Naive thymus-derived CD8-positive, alpha-beta T cell (primary cell): ENCODE measurements around the gene ADORA2A. TPM values are rescaled to one million over a fixed set of nuclear protein-coding genes. Genes with fewer than 3 reads are reported as not detected.

ENCODE experiments used
- ATAC-seq, 2 donors: fragments of 150-1000 bp; cut with Tn5 transposase in 1 of 2; sonication (Bioruptor Pico), chemical (Tn5 transposase) in 1 of 2; 1 replicate in 1 of 2; 2 replicates in 1 of 2; pipeline ENCODE4 v1.10.0; 2021; ENCODE audit warnings: mild to moderate bottlenecking in 2 of 2, moderate library complexity in 2 of 2
- POLR2A ChIA-PET: fragments of 350-600 bp; sonication (Branson Sonifier 250); formaldehyde crosslinking; loops from one replicate; lab custom pipeline; 2021; ENCODE audit warnings: antibody characterized with exemption; lab: Charles Lee
- DNase-seq, 10 donors: peaks; one replicate each; pipeline versions ENCODE4 v3.0.0 to v3.0.0-alpha.2; 2020 to 2022
- H3K27ac Mint-ChIP-seq, 10 donors: one replicate each; pipeline ENCODE4 v1.8.0; 2020 to 2022; ENCODE audit warnings: mild to moderate bottlenecking in 10 of 10, mixed read lengths in 10 of 10, moderate library complexity in 4 of 10, inconsistent platforms in 1 of 10
- H3K27me3 Mint-ChIP-seq, 5 donors: one replicate each; pipeline ENCODE4 v1.8.0; 2021 to 2022; ENCODE audit warnings: mixed read lengths in 5 of 5
- H3K36me3 Mint-ChIP-seq, 3 donors: one replicate each; pipeline ENCODE4 v1.8.0; 2020 to 2022; ENCODE audit warnings: mixed read lengths in 3 of 3, mild to moderate bottlenecking in 2 of 3, inconsistent platforms in 1 of 3
- H3K4me1 Mint-ChIP-seq, 4 donors: one replicate each; pipeline ENCODE4 v1.8.0; 2021 to 2022; ENCODE audit warnings: mixed read lengths in 4 of 4
- H3K4me3 Mint-ChIP-seq, 10 donors: one replicate each; pipeline ENCODE4 v1.8.0; 2020 to 2022; ENCODE audit warnings: mild to moderate bottlenecking in 10 of 10, mixed read lengths in 10 of 10, moderate library complexity in 6 of 10, inconsistent platforms in 1 of 10
- H3K9me3 Mint-ChIP-seq, 9 donors: one replicate each; pipeline ENCODE4 v1.8.0; 2020 to 2022; ENCODE audit warnings: mixed read lengths in 9 of 9, mild to moderate bottlenecking in 3 of 9, inconsistent platforms in 1 of 9, moderate library complexity in 1 of 9
- polyA plus RNA-seq, 3 donors: library from polyadenylated mRNA; unstranded; fragments of 300-500 nt; fragmentation: Illumina TruSeq; gene quantifications; one replicate each; pipeline ENCODE4 v1.2.3, GENCODE V29; 2021
- total RNA-seq, 8 experiments: library from RNA in 2 of 8; stranded (reverse) in 2 of 8; gene quantifications; one replicate each; pipeline ENCODE4 v1.2.3 and lab custom pipeline; 2021 to 2026

ADORA2A gene
- total and polyA plus RNA-seq, 5 experiments from 2014 or later: 29.2 to 105 (median 58.7) TPM

DNA sequence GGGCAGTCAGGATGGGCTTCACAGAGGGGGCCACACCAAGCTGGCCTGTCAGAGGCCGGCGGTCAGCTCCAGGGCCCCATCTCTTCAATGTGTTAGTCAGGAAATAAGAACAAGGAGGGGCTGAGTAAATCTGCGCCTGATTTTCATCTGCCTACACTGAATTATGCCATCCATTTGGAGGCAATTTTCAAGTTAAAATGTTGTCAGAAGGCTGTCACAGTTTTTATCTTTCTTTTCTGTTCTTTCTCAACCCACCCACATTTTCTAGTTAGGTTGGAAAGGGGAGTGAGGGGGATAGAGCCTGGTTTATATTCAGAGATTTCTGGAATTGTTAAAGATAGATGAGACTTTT lies 18.8 kb downstream of the ADORA2A start:
- H3K27ac Mint-ChIP-seq: peak overlapping the region in 7 of 10 donors; percentile 32 to 90 (median 49)
- H3K27me3 Mint-ChIP-seq: no peaks in the 10 kb centered on the region
- H3K4me1 Mint-ChIP-seq: peaks cover 22 to 65% (median 60%) of the 10 kb centered on the region in 4 donors
- H3K9me3 Mint-ChIP-seq: no peaks in the 10 kb centered on the region
- peaks cover 0 to 27% (median 8%) of the 10 kb centered on the region in 3 donors for H3K36me3 Mint-ChIP-seq
- DNase-seq (no peak), ATAC-seq (no peak)
- no peak overlapping the region for H3K4me3 Mint-ChIP-seq
- POLR2A ChIA-PET: no interaction called here

- DNase-seq (no peak), ATAC-seq (no peak)
- POLR2A ChIA-PET: no interaction called here
- Mint-ChIP-seq H3K9me3 (peaks cover 0 to 2% (median 0%) of the 10 kb centered on the region in 9 donors), H3K4me3 (no peak overlapping the region), H3K36me3 (peaks cover 0 to 2% (median 0%) of the 10 kb centered on the region in 3 donors), H3K27ac (peak overlapping the region in 3 of 10 donors; percentile 35 to 79 (median 65)), H3K27me3 (no peaks in the 10 kb centered on the region), H3K4me1 (peaks cover 15 to 31% (median 30%) of the 10 kb centered on the region in 4 donors)
Observed at GRCh38 chr22:24450610-24451009, 23.2 kb downstream of the ADORA2A start.

GRCh38 chr22:24451162-24451561 lies 23.8 kb downstream of the ADORA2A start:
- Mint-ChIP-seq H3K9me3 (peaks cover 0 to 2% (median 0%) of the 10 kb centered on the region in 9 donors), H3K27me3 (no peaks in the 10 kb centered on the region)
- POLR2A ChIA-PET: no interaction called here

DNA sequence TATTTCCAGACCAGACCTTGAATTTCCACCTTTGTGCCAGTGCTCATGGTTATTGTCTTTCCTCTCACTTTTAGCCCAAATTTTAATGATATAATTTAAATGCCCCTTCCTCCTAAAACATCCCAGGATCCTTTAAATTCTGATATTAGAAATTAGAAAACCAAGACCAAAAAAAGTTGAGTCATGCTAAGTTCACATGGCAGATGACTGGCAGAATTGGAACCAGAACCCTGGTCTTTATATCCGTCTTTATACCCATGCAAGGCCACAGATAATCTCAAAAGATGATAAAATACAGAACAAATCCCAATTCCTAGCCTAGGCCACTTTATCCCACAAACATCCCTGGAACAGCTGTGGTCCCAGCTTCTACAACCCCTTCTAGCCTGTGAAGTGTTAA lies 26.5 kb downstream of the ADORA2A start:
- Mint-ChIP-seq H3K4me1 (peaks cover 14 to 23% (median 17%) of the 10 kb centered on the region in 4 donors), H3K4me3 (no peak overlapping the region), H3K27ac (peak overlapping the region in 1 of 10 donors; percentile 13), H3K9me3 (peaks cover 0 to 2% (median 0%) of the 10 kb centered on the region in 9 donors), H3K27me3 (no peaks in the 10 kb centered on the region), H3K36me3 (peaks cover 0 to 2% (median 0%) of the 10 kb centered on the region in 3 donors)
- POLR2A ChIA-PET: no interaction called here
- ATAC-seq (no peak), DNase-seq (no peak)

More at GRCh38 chr22:24451162-24451561, 23.8 kb downstream of the ADORA2A start:
- H3K27ac Mint-ChIP-seq: no peak overlapping the region
- ATAC-seq (no peak), DNase-seq (no peak)
- H3K4me3 Mint-ChIP-seq: no peak overlapping the region
- peaks cover 17 to 29% (median 28%) of the 10 kb centered on the region in 4 donors for H3K4me1 Mint-ChIP-seq
- peaks cover 0 to 2% (median 0%) of the 10 kb centered on the region in 3 donors for H3K36me3 Mint-ChIP-seq

GRCh38 chr22:24455039-24455438 lies 27.6 kb downstream of the ADORA2A start:
- Mint-ChIP-seq H3K9me3 (peaks cover 0 to 2% (median 0%) of the 10 kb centered on the region in 9 donors), H3K4me3 (no peak overlapping the region), H3K4me1 (peaks cover 8 to 14% (median 11%) of the 10 kb centered on the region in 4 donors), H3K27ac (no peak overlapping the region), H3K27me3 (no peaks in the 10 kb centered on the region), H3K36me3 (peaks cover 0 to 2% (median 0%) of the 10 kb centered on the region in 3 donors)
- POLR2A ChIA-PET: no interaction called here
- DNase-seq: no peak
- no peak for ATAC-seq

- H3K9me3 Mint-ChIP-seq: peaks cover 0 to 2% (median 0%) of the 10 kb centered on the region in 9 donors
- ATAC-seq (no peak), DNase-seq (no peak)
- peaks cover 0 to 2% (median 0%) of the 10 kb centered on the region in 3 donors for H3K36me3 Mint-ChIP-seq
- H3K4me1 Mint-ChIP-seq: peaks cover 2 to 7% (median 5%) of the 10 kb centered on the region in 4 donors
- peak overlapping the region in 3 of 10 donors; percentile 10 to 42 (median 15) for H3K27ac Mint-ChIP-seq
- POLR2A ChIA-PET: no interaction called here
- no peak overlapping the region for H3K4me3 Mint-ChIP-seq
- H3K27me3 Mint-ChIP-seq: no peaks in the 10 kb centered on the region
Observed at GRCh38 chr22:24455751-24456426, 28.5 kb downstream of the ADORA2A start.

GRCh38 chr22:24457894-24458420 lies 30.6 kb downstream of the ADORA2A start:
- ATAC-seq (no peak), DNase-seq (no peak)
- Mint-ChIP-seq H3K27me3 (no peaks in the 10 kb centered on the region), H3K4me3 (no peak overlapping the region), H3K27ac (no peak overlapping the region), H3K4me1 (peaks cover 0 to 7% (median 3%) of the 10 kb centered on the region in 4 donors), H3K36me3 (peaks cover 0 to 2% (median 0%) of the 10 kb centered on the region in 3 donors), H3K9me3 (peaks cover 0 to under 1% (median 0%) of the 10 kb centered on the region in 9 donors)
- POLR2A ChIA-PET: interaction anchor here (0.6 kb wide), 1 partner anchor 60 kb away, joined by 4 read pairs; no protein-coding TSS in a partner anchor

GRCh38 chr22:24459911-24460310 lies 32.5 kb downstream of the ADORA2A start:
- Mint-ChIP-seq H3K27ac (peak overlapping the region in 2 of 10 donors; percentile 57 to 71), H3K4me1 (peaks cover 0 to 12% (median 3%) of the 10 kb centered on the region in 4 donors), H3K27me3 (no peaks in the 10 kb centered on the region), H3K36me3 (peaks cover 0 to 2% (median 0%) of the 10 kb centered on the region in 3 donors), H3K9me3 (peaks cover 0 to 2% (median 0%) of the 10 kb centered on the region in 9 donors), H3K4me3 (no peak overlapping the region)
- DNase-seq (no peak), ATAC-seq (no peak)
- POLR2A ChIA-PET: interaction anchor here (2.2 kb wide), 1 partner anchor 32 kb away, joined by 6 read pairs; no protein-coding TSS in a partner anchor

DNA sequence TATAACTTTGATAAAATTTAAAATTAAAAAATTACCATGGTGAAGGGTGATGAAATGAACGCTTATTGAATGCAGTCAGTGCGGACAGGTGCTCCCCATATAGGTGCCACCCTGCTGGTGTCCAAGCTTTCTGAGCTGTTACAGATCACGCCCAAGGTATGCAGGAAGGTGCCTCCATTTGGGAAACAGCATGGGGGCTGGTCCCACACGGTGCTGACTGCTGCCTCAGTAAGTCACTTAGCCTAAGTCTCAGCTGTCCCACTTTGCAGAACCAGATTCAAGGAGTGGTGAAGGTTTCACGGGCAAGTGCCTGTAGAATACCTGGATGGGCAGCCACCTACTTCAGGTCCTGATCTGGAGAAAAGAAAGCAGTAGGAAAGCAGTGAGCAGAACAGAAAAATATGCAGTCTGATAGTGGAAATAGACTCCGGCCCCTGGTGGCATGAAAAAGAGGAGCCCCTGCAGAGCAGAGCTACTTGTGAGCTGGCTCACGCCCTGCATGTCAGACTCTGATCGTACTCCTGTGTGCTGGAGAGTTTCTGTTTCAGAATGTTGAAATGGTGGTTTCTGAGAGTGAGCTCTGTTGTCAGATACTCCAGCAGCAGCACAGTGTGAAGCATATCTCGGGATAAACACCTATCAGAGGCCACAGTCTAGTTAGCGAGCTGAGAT lies 33.2 kb downstream of the ADORA2A start:
- ATAC-seq: no peak
- H3K36me3 Mint-ChIP-seq: peaks cover 0 to 2% (median 0%) of the 10 kb centered on the region in 3 donors
- H3K27ac Mint-ChIP-seq: peak overlapping the region in 1 of 10 donors; percentile 66
- no peak for DNase-seq
- peaks cover 0 to 12% (median 3%) of the 10 kb centered on the region in 4 donors for H3K4me1 Mint-ChIP-seq
- no peaks in the 10 kb centered on the region for H3K27me3 Mint-ChIP-seq
- H3K4me3 Mint-ChIP-seq: peak overlapping the region in 1 of 10 donors; percentile 38
- peaks cover 0 to 2% (median 0%) of the 10 kb centered on the region in 9 donors for H3K9me3 Mint-ChIP-seq
- POLR2A ChIA-PET: interaction anchor here (2.2 kb wide), 1 partner anchor 32 kb away, joined by 6 read pairs; no protein-coding TSS in a partner anchor

GRCh38 chr22:24463071-24463760 lies 35.8 kb downstream of the ADORA2A start:
- Mint-ChIP-seq H3K36me3 (peaks cover 0 to 2% (median 0%) of the 10 kb centered on the region in 3 donors), H3K9me3 (peaks cover 0 to 2% (median 0%) of the 10 kb centered on the region in 9 donors), H3K4me1 (peaks cover 7 to 29% (median 10%) of the 10 kb centered on the region in 4 donors), H3K27ac (peak overlapping the region in 2 of 10 donors; percentile 22 to 54), H3K4me3 (no peak overlapping the region), H3K27me3 (no peaks in the 10 kb centered on the region)
- no peak for DNase-seq
- POLR2A ChIA-PET: no interaction called here
- ATAC-seq: no peak

DNA sequence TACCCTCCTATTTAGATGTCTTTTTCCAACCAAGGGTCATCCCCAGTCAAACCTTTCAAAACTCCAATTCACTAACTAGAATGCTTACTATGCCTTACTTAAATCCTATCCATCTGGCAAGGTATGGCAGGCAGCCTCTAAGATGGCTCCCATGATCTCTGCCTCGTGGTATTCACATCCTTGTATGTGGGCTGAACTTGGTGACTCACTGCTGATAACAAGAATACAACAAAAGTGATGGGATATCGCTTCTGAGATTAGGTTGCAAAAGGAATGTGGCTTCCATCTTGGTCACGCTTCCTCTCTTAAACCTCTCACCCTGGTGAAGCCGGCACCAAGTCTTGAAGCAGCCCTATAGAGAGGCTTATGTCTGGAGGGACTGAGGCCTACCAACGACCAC lies 38.2 kb downstream of the ADORA2A start:
- DNase-seq: no peak
- H3K27ac Mint-ChIP-seq: peak overlapping the region in 1 of 10 donors; percentile 24
- no peak overlapping the region for H3K4me3 Mint-ChIP-seq
- POLR2A ChIA-PET: no interaction called here
- peaks cover 0 to 2% (median 0%) of the 10 kb centered on the region in 9 donors for H3K9me3 Mint-ChIP-seq
- no peaks in the 10 kb centered on the region for H3K27me3 Mint-ChIP-seq
- no peak for ATAC-seq
- peaks cover 3 to 29% (median 10%) of the 10 kb centered on the region in 4 donors for H3K4me1 Mint-ChIP-seq
- H3K36me3 Mint-ChIP-seq: peaks cover 0 to 2% (median 0%) of the 10 kb centered on the region in 3 donors

- H3K27me3 Mint-ChIP-seq: no peaks in the 10 kb centered on the region
- H3K36me3 Mint-ChIP-seq: peaks cover 0 to 2% (median 0%) of the 10 kb centered on the region in 3 donors
- DNase-seq (no peak), ATAC-seq (no peak)
- POLR2A ChIA-PET: interaction anchor here (0.7 to 1.2 kb wide), 2 partner anchors 38 to 952 kb away, joined by 3 to 4 read pairs; no protein-coding TSS in a partner anchor
- H3K4me3 Mint-ChIP-seq: no peak overlapping the region
- peak overlapping the region in 1 of 10 donors; percentile 24 for H3K27ac Mint-ChIP-seq
- H3K9me3 Mint-ChIP-seq: peaks cover 0 to 2% (median 0%) of the 10 kb centered on the region in 9 donors
- H3K4me1 Mint-ChIP-seq: peaks cover 3 to 26% (median 10%) of the 10 kb centered on the region in 4 donors
Observed at GRCh38 chr22:24465975-24466374, 38.6 kb downstream of the ADORA2A start.
